Stimulated activated CD8-positive, alpha-beta memory T cell treated with anti-CD3 and anti-CD28 coated beads, Interleukin-7, amount 100 ng/mL, for 48 hours (primary cell): Measurements from ENCODE around the gene CLIP3.
"Not testable (repeated sequence)": the region's sequence is repeated elsewhere in the genome, so short reads cannot be mapped to it uniquely, and the experiment has no call there.

ENCODE experiments used
- DNase-seq, 2 donors: peaks; one replicate each; pipeline ENCODE4 v3.0.0-alpha.2; 2020; ENCODE audit warnings: low read depth in 1 of 2; ENCODE audit errors: extremely low read depth in 1 of 2

CLIP3 gene

DNA sequence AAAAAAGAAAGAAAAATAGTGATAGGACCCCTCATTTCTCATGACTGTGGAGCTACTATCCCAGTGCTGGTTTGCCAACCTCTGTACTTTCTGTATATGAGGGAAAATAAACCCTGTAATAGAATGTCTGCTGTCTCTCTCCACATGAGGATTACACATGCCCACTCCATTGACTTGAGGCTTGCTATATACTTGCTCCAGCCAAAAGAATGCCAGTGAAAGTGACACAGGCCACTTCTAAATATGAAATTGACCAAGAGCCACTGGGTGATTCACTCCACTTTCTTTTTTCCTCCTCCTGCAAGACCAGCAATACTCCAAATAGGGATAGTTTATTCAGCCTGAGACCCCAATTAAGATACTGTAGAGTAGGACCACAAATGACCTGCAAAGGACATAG, 15.2 kb upstream of the CLIP3 start:
- DNase-seq = no peak

DNA sequence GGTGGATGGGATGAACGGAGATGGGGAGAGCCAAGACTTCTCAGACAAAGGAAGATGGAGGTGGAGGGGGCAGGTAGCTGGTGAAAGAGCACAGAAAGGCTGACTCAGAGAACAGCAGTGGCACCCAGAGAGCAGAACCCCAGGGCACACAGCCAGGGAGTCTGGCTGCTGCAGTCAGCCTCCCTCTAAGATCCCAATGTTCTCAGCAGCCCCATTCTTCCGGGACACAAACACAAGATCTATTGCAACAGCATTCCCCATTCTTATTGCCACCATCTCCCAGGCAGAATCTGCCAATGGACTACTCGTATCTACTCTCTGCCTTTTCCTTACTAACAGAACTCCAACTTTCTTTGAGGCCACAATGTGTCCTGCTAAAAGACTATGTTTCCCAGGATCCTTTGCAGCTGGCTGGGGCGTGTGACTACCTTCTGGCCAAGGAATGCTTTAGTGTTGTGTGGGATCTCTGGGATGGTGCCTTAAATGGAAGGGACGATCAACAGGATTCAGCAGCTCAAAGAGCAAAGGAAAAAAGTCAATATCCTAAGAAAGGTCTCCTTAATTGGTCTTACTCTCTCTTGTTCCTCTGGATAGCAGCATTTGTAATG, 13.9 kb upstream of the CLIP3 start:
- DNase-seq = no peak

DNA sequence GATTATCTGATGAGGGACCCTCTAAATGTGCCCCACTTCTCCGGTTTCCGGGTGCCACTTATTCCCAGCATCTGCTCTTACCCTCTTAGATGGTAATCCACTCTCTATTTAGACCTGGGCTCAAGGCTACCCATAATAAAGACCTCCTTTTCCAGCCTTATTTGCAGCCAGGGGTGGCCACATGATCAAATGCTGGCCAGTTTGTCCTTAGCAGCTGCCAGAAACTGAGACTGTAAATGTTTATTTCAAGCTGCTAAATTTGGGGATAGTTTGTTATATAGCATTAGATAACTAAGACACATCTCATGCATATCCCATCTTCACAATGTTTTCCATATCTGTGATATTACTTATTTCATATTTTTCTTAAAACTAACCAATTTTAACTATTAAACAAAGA, 11.3 kb upstream of the CLIP3 start:
- DNase-seq = no peak

DNA sequence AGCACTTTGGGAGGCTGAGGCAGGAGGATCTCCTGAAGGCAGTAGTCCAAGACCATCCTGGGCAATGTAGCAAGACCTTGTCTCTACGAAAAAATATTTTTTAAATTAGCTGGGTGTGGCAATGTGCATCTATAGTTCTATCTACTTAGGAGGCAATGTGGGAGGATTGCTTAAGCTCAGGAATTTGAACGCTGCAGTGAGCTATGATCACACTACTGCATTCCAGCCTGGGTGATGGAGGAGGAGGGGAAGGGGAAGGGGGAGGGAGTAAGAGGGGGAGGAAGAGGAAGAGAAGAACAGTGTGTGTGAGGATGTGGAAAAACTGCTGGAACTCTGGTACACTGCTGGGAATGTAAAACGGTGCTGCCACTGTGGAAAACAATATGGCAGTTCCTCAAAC, 9.2 kb upstream of the CLIP3 start:
- DNase-seq = no peak

DNA sequence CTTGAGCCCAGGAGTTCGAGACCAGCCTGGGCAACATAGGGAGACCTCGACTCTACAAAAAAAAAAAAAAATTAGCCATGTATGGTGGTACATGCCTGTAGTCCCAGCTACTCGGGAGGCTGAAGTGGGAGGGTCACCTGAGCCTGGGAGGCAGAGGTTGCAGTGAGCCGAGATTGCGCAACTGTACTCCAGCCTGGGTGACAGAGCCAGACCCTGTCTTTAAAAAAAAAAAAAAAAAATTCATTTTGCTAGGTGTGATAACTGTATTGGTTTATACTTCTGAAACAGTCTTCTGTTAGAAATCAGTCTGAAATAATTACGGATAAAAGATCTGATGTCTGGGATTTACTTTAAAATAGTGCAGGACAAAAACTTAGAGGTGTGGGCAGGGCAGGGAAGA, 8.4 kb upstream of the CLIP3 start:
- DNase-seq = not testable (repeated sequence)

DNA sequence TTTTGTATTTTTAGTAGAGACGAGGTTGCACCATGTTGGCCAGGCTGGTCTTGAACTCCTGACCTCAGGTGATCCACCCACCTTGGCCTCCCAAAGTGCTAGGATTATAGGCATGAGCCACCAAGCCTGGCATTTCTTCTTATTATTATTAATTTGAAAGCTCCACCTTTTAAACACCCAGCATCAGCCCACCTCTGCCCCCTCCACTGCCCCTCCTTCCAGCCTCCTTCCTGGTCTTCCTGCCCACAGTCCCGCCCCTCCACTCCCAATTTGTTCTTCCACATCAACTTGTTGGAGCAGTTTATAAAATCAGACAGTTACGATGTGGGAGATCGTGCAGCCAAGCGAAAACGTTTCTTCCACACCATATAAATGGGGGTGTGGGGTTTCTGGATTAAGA, 7.8 kb upstream of the CLIP3 start:
- DNase-seq = no peak

DNA sequence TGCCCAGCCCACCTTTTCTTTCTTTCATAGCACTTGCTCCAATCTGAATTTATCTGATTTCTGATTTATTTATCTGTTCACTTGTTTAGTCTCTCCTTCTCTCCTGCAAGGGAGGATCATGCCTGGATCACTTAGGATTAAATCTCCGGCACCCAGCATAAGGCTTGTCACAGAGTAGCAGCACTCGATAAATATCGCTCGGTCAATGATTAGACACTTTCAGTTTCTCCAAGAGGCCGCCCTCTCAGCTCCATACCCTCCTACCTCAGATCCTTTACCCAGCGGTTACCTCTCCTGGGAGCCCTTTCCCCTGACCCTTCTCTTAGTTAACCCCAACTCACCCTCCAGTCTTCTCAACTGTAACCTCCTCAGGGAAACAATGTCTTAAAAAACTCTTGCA, 1.4 kb downstream of the CLIP3 start:
- DNase-seq = no peak

DNA sequence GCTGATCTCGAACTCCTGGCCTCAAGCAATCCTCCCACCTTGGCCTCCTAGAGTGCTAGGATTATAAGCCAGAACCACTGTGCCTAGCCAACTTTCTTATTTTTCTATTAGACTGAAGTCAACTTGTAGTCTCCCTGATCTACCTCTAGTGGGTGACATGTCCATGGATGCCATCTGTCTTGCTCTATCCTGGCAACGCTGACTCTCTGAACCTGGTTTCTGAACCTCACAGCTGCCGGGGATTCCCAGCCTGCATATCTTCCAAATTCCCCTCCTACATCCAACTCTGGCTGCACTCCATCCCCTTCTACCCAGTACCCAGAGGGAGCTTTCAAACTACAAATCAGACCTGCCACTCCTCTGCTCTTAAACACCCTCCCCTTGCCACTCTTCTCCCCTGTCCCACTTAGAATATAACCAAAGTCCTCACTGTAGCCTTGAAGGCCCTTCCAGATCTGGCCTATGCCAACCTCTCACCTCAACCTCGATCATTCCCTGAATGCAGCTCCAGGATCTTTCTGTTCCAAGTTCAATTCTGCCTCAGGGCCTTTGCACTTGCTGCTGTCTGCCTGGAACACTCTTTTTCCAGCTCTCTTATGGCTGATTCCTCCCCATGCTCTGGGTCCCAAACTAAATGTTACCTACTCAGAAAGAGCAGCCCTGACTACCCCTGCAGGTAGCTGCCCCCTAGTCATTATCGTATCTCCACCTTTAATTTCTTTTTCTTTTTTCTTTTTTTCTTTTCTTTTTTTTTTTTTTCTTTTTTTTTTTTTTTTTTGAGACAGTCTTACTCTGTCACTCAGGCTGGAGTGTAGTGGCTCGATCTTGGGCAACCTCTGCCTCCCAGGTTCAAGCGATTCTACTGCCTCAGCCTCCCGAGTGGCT, 2.2 kb downstream of the CLIP3 start:
- DNase-seq = no peak

DNA sequence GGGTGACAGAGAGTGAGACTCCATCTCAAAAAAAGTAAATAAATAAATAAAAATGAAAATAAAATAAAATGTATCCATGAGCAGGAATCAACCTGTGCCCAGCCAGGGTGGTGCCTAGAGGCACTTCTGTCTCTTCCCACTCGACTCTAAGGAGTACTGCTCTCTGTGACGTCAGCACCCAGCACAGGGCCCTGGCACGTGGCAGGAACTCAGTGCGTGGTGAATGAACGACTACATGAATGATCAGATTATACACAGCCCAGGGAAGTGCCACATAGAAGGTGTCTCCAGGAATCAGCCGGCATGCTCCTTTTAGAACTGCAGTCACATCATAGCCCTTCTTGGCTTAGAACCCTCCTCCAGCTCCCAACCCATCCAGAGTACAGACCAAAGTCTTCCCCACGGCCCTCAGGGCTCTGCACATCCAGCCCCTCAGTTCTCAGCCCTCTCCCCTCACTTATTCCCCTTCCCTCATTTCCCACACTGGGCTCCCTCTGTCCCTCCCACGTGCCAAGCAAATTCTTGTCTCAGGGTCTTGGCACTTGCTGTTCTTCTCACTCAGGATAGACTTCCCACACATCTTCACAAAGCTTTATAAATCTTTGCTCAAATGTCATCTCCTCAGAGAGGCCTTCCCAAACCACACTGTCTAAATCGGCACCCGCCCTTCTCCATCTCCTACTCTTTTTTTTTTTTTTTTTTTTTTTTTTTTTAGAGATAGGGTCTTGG, 4.2 kb downstream of the CLIP3 start:
- no peak for DNase-seq

DNA sequence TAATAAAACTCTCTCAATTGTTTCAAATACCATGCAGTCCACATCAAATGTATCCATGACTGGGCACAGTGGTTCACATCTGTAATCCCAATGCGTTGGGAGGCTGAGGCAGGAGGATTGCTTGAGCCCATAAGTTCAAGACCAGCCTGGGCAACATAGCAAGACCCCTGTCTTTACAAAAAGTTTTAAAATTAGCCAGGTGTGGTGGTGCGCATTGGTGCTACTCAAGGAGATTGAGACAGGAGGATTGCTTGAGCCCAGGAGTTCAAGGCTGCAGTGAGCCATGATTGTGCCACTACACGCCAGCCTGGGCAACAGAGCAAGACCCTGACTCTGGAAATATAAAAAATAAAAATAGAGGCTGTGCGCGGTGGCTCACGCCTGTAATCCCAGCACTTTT, 5.0 kb downstream of the CLIP3 start:
- DNase-seq = no peak

DNA sequence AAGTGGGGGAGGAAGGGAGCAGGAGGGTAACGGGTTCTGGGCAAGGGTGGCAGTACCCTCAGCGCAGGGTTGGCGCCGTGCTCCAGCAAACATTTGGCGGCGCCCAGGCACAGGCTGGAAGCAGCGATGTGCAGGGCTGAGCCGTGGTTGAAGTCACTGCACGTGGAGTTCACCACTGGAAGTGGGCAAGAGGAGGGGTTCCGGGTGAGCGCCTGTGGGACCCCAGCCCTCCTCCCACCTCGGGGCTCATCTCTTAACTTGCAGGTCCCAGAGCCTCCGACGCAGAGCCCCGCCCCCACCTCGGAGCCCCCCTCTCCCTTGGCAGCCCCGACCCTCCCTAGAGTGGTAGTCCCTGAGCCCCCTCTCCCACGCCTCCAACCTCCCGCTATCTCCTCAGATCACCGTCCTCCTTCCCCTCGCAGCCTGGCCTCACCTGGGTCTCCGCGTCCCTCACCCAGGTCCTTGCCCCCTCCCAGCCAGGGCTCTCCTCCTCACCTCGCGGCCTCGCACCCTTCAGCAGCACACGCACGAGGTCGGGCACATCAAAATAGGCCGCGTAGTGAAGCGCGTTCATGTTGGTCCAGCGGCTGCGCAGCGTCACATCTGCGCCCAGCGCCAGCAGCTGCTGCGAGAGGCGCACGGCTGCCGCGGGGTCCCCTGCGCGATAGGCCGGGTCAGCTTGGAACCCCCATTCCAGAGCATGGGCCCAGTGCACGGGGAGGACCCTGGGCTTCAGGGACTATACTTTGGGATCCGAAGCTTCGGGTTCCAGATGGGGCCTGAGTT, 6.4 kb downstream of the CLIP3 start:
- DNase-seq = no peak

DNA sequence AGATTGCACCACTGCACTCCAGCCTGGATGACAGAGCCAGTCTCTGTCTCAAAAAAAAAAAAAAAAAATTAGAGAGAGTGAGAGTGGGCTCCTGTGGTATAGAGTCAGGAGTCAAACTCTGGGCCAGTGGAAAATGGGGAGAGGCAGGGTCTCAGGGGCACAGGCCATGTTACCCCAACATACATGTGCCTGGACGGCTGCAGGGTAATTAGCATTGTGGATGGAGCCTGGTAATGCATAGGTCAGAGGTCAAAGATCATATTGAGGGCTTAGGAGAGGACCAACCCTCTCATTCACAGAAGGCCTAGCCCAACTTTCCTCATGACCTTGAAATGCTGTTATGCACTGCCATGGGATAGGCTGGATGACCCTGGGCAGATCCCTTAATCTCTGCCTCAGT, 7.1 kb downstream of the CLIP3 start:
- DNase-seq = no peak

DNA sequence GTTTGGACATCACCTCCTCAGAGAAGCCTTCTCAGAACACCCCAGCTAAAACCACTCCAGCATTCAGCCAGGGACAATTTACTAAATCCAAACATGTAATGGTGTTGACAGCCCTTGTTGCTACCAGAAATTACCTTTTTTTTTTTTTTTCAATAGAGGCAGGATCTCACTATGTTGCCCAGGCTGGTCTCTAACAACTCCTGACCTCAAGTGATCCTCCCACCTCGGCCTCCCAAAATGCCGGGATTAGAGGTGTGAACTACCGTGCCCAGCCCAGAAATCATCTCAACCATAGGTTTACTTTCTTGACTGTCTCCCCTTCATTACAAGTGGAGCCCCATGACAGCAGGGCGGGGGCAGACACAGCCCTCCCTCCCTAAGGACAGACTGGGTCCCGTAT, 9.2 kb downstream of the CLIP3 start:
- DNase-seq = no peak

DNA sequence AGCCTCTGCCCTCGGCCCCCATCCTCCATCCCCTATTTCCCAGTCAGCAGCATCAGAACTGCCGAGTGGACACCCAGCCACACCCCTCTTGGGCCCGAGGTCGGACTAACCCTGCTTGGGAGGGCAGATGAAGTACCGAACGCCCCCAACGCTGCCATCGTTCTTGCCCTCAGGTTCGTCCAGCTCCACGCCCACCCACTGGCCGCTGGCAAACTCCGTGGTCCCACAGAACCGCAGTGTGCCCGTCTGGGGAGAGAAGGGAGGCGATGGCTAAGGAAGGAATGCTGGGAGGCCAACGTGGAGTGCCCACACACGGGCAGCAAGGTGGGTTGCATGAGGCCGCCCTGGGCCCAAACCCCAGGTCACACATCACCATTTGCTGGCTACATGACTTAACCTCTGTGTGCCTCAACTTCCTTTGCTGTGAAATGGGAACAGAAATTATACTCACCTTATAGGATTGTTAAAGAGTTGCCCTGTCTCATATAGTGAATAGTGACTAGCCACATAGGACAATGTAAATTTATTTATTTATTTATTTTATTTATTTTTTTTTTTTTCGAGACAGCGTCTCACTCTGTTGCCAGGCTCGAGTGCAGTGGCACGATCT, 13.5 kb downstream of the CLIP3 start:
- no peak for DNase-seq

DNA sequence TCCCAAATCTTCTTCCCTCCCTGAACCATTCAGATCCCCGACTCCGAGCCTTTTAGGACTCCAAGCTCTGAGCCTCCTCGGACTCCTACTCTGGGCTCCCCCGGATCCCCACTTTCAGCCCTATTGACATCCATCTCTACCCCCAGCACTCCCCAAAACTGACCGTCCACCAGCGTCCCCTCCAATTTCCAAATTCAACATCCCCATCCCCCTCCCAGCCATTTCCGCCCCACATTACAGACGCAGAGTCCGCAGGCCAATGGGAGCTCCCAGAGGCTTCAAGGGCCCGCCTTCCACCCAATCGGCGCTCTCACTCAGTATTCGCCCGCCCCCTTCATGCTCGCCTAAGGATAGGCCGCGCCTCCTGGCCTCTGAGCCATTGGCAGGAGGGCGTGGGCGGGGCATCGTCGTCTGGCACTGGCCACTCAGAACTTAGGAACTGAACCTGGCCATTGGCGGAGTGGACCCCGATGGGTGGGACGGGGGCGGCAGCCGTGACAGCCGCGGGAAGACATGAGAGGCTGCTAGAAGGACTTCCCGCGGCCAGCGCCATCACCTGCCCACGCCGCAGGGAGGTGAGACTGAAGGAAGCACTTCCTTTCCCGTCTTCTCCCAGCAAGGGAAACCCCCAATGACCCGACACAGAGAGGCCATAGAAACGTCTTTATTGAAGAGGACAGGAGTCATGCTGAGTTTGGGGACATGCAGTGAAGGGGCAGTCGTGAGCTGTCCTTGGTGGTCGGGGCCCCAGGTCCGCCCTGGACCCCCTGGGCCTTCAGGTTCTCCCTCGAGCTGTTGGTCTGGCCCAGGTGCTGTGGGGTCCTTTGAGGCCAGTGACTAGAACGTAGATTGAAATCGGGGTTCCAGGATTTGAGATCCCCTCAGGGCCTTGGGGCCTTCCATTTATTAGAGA, 18.4 kb downstream of the CLIP3 start, which contains the start of gene ALKBH6:
TSS of gene ALKBH6 (minus strand) at position 202 of the 913 bp plus-strand sequence. CDS start 816 bp downstream, outside the sequence.
- DNase-seq = peak; percentile 100

DNA sequence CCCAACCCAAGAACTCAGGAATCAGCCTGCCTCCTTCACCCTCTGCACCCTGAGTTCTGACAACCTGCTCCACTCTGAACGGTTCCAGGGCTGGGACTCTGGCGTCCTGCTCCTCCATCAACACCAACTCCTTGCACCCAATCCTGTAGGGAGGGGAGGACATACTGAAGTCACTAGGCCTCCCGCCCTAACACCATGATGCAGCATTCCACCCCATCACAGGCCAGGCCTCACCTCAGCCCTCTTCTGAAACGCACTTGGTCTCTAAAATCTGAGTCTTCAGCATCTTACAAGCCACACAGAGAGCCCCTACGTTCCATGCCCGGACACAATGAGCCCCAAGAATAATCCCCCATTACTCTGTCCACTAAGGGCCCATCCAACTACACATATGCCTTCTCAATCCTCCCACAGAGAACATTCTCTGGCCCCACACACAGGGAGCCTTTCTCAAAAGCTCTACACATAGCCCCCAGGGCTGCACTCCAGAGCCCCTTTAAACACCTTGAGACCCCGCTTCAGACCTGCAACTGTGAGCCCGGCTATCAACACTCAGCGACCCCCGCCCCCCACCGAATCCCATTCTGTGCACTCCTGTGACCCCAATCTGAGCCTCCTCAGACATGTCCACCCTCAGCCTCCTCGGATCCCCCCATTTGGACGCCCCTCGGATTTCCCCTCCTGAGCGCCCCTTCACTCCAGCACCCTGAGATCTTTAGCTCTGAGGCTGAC, 19.2 kb downstream of the CLIP3 start:
- no peak for DNase-seq

DNA sequence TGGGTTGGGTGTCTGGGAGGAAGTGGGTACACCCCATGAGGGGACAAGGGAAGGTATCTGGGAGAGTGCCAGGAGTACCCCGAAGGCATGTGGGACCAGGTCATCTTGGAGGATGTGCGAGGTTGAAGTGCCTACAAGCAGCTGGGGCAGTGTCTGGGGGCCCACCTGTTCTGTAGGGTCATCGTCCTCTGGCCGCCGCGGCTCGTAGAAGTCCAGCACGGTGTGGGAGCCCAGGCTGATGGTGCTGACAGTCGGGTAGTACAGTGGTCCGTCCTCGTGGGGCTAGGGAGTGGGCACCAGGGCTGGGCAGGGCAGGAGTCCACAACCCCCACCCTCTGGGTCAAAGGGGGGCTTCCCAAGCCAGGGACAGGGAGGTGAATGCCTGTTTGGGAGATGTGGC, 22.3 kb downstream of the CLIP3 start:
- DNase-seq = no peak

DNA sequence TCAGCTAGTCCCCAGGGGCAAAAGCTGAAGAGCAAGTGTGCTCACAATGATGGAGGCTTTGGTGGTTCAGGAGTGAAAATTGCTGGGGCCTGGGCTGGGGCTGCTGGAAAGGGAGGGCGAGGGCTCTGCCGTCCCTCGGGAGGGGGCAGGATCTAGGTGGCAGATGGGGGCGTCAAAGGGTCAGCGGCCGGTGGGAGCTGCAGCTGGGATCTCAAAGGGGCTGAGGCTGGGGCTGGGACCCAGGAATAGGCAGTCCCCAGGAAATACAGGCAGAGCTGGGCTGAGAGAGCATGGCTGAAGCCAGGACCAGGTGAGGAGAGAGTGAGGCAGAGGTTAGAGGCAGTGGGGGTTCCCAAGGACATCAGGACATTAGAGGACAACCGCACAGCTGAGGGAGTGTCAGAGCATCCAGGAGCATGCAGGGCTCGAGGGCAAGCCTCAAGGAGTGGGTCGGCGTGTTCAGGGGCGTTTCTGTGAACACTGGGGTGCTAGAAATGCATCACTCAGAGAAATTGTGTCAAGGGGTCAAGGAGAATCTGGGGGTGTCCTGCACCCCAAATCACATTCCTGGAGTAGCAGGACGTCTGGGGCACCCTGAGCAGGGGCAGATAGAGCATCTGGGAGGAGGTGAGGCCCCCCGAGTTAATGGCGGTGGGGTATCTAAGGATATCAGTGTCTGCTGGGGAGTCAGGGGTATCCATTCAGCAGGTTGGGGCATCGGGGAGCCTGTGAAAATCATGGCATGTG, 22.9 kb downstream of the CLIP3 start:
- no peak for DNase-seq
